Brain pericyte (primary cell): Measurements from ENCODE around the gene F7.
"Not testable (repeated sequence)": the region's sequence is repeated elsewhere in the genome, so short reads cannot be mapped to it uniquely, and the experiment has no call there.

Experiments used
- DNase-seq: peaks from one replicate; pipeline ENCODE4 v3.0.0-alpha.2; 2012; ENCODE audit warnings: low read depth, low spot score

Gene F7

GRCh38 chr13:113105032-113105920, at the start of gene F7:
TSS of gene F7 (plus strand) at chr13:113105791. CDS start at chr13:113105842, 51 bp downstream.
- DNase-seq: no peak

GRCh38 chr13:113057084-113057483, 48.5 kb upstream of the F7 start:
- DNase-seq: no peak

GRCh38 chr13:113057559-113057958, 48.0 kb upstream of the F7 start:
- not testable (repeated sequence) for DNase-seq

- no peak for DNase-seq
Measured at GRCh38 chr13:113058129-113058987, 47.2 kb upstream of the F7 start.

GRCh38 chr13:113058988-113059850, 46.4 kb upstream of the F7 start:
- DNase-seq: no peak

- no peak for DNase-seq
Measured at GRCh38 chr13:113059891-113060290, 45.7 kb upstream of the F7 start.

- DNase-seq: no peak
Measured at GRCh38 chr13:113060557-113061270, 44.9 kb upstream of the F7 start.

GRCh38 chr13:113061271-113061625, 44.3 kb upstream of the F7 start:
- DNase-seq: no peak

GRCh38 chr13:113061796-113062425, 43.7 kb upstream of the F7 start:
- DNase-seq: no peak

- no peak for DNase-seq
Measured at GRCh38 chr13:113062691-113063090, 42.9 kb upstream of the F7 start.

- no peak for DNase-seq
Measured at GRCh38 chr13:113063091-113063491, 42.5 kb upstream of the F7 start.

GRCh38 chr13:113064000-113064533, 41.5 kb upstream of the F7 start:
- DNase-seq: no peak

GRCh38 chr13:113064534-113065405, 40.8 kb upstream of the F7 start:
- DNase-seq: no peak

GRCh38 chr13:113065406-113066141, 40.0 kb upstream of the F7 start:
- DNase-seq: no peak

- DNase-seq: no peak
Measured at GRCh38 chr13:113066142-113066455, 39.5 kb upstream of the F7 start.

GRCh38 chr13:113066746-113067145, 38.8 kb upstream of the F7 start:
- no peak for DNase-seq

- no peak for DNase-seq
Measured at GRCh38 chr13:113069861-113070805, 35.5 kb upstream of the F7 start.

GRCh38 chr13:113070855-113071254, 34.7 kb upstream of the F7 start:
- no peak for DNase-seq
